WTC11 (cell line): ENCODE measurements around the gene CEACAM19.

ENCODE experiments used
- ETV6 ChIP-seq: sonication (generic); formaldehyde crosslinking; IDR thresholded peaks from 2 replicates; pipeline ENCODE4 v1.8.1; 2022; ENCODE audit warnings: mild to moderate bottlenecking, missing genetic modification reagents
- FOXP4 ChIP-seq: sonication (generic); formaldehyde crosslinking; IDR thresholded peaks from 2 replicates; pipeline ENCODE4 v1.8.0; 2022; ENCODE audit warnings: mild to moderate bottlenecking, missing genetic modification reagents
- NFE2L1 ChIP-seq: sonication (generic); formaldehyde crosslinking; IDR thresholded peaks from 2 replicates; pipeline ENCODE4 v1.8.1; 2023; ENCODE audit warnings: missing genetic modification reagents
- NR1H2 ChIP-seq: sonication (generic); formaldehyde crosslinking; IDR thresholded peaks from 2 replicates; pipeline ENCODE4 v1.9.0; 2021; ENCODE audit warnings: mild to moderate bottlenecking, moderate library complexity, missing genetic modification reagents
- ZNF138 ChIP-seq: sonication (generic); formaldehyde crosslinking; conservative IDR thresholded peaks from 2 replicates; pipeline ENCODE4 v1.8.1; 2022; ENCODE audit warnings: mild to moderate bottlenecking, moderate library complexity, missing genetic modification reagents
- TF ChIP-seq, protein P1 (sequence below): fragments of 200-600 bp; IDR thresholded peaks from 2 replicates; pipeline ENCODE4 v1.8.0; 2022; ENCODE audit warnings: antibody characterized with exemption
- TF ChIP-seq, protein P2 (sequence below): sonication (generic); formaldehyde crosslinking; IDR thresholded peaks from 2 replicates; pipeline ENCODE4 v1.8.1; 2023; ENCODE audit warnings: mild to moderate bottlenecking, missing genetic modification reagents, borderline replicate concordance
- TF ChIP-seq, protein P3 (sequence below): sonication (generic); formaldehyde crosslinking; IDR thresholded peaks from 2 replicates; pipeline ENCODE4 v1.8.1; 2022; ENCODE audit warnings: low read depth, missing genetic modification reagents, borderline replicate concordance
- TF ChIP-seq, protein P4 (sequence below): sonication (generic); formaldehyde crosslinking; conservative IDR thresholded peaks from 2 replicates; pipeline ENCODE4 v1.8.1; 2022; ENCODE audit warnings: mild to moderate bottlenecking, missing genetic modification reagents

- TF ChIP-seq ZNF138 (CRISPR knock-in tag) (no peak), NFE2L1 (CRISPR knock-in tag) (no peak), NR1H2 (no peak), ETV6 (no peak), FOXP4 (CRISPR knock-in tag) (no peak)
- TF ChIP-seq, protein P1, sequence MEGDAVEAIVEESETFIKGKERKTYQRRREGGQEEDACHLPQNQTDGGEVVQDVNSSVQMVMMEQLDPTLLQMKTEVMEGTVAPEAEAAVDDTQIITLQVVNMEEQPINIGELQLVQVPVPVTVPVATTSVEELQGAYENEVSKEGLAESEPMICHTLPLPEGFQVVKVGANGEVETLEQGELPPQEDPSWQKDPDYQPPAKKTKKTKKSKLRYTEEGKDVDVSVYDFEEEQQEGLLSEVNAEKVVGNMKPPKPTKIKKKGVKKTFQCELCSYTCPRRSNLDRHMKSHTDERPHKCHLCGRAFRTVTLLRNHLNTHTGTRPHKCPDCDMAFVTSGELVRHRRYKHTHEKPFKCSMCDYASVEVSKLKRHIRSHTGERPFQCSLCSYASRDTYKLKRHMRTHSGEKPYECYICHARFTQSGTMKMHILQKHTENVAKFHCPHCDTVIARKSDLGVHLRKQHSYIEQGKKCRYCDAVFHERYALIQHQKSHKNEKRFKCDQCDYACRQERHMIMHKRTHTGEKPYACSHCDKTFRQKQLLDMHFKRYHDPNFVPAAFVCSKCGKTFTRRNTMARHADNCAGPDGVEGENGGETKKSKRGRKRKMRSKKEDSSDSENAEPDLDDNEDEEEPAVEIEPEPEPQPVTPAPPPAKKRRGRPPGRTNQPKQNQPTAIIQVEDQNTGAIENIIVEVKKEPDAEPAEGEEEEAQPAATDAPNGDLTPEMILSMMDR, result no peak
- TF ChIP-seq, protein P2, sequence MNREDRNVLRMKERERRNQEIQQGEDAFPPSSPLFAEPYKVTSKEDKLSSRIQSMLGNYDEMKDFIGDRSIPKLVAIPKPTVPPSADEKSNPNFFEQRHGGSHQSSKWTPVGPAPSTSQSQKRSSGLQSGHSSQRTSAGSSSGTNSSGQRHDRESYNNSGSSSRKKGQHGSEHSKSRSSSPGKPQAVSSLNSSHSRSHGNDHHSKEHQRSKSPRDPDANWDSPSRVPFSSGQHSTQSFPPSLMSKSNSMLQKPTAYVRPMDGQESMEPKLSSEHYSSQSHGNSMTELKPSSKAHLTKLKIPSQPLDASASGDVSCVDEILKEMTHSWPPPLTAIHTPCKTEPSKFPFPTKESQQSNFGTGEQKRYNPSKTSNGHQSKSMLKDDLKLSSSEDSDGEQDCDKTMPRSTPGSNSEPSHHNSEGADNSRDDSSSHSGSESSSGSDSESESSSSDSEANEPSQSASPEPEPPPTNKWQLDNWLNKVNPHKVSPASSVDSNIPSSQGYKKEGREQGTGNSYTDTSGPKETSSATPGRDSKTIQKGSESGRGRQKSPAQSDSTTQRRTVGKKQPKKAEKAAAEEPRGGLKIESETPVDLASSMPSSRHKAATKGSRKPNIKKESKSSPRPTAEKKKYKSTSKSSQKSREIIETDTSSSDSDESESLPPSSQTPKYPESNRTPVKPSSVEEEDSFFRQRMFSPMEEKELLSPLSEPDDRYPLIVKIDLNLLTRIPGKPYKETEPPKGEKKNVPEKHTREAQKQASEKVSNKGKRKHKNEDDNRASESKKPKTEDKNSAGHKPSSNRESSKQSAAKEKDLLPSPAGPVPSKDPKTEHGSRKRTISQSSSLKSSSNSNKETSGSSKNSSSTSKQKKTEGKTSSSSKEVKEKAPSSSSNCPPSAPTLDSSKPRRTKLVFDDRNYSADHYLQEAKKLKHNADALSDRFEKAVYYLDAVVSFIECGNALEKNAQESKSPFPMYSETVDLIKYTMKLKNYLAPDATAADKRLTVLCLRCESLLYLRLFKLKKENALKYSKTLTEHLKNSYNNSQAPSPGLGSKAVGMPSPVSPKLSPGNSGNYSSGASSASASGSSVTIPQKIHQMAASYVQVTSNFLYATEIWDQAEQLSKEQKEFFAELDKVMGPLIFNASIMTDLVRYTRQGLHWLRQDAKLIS (CRISPR knock-in tag), result no peak
- TF ChIP-seq, protein P3, sequence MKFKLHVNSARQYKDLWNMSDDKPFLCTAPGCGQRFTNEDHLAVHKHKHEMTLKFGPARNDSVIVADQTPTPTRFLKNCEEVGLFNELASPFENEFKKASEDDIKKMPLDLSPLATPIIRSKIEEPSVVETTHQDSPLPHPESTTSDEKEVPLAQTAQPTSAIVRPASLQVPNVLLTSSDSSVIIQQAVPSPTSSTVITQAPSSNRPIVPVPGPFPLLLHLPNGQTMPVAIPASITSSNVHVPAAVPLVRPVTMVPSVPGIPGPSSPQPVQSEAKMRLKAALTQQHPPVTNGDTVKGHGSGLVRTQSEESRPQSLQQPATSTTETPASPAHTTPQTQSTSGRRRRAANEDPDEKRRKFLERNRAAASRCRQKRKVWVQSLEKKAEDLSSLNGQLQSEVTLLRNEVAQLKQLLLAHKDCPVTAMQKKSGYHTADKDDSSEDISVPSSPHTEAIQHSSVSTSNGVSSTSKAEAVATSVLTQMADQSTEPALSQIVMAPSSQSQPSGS (CRISPR knock-in tag), result no peak
- TF ChIP-seq, protein P4, sequence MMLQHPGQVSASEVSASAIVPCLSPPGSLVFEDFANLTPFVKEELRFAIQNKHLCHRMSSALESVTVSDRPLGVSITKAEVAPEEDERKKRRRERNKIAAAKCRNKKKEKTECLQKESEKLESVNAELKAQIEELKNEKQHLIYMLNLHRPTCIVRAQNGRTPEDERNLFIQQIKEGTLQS, result no peak
Observed at GRCh38 chr19:44722131-44723121, 51.1 kb downstream of the CEACAM19 start.
